ENCODE measurements around the gene MYO9A.
"Not testable (repeated sequence)": the region's sequence is repeated elsewhere in the genome, so short reads cannot be mapped to it uniquely, and the experiment has no call there.

DNA sequence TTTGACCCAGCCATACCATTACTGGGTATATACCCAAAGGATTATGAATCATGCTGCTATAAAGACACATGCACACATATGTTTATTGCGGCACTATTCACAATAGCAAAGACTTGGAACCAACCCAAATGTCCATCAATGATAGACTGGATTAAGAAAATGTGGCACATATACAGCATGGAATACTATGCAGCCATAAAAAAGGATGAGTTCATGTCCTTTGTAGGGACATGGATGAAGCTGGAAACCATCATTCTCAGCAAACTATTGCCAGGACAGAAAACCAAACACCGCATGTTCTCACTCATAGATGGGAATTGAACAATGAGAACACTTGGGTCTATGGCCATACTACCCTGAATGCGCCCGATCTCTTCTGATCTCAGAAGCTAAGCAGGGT is 259.7 kb downstream of the MYO9A start:
- not testable (repeated sequence) for TF ChIP-seq CTCF (conservative IDR thresholded peaks at IDR 0.05; ENCODE audit: low read depth, low read length); EZH2 (IDR thresholded peaks at IDR 0.05; ENCODE audit: borderline replicate concordance, low read depth, low read length, poor library complexity, severe bottlenecking)
